Measurements from ENCODE around the gene NUP214. TPM values are rescaled to one million over a fixed set of nuclear protein-coding genes. Genes with fewer than 3 reads are reported as not detected.

The NUP214 gene
- total RNA-seq, 1 donor from 2014 or later, result 56.5 TPM

DNA sequence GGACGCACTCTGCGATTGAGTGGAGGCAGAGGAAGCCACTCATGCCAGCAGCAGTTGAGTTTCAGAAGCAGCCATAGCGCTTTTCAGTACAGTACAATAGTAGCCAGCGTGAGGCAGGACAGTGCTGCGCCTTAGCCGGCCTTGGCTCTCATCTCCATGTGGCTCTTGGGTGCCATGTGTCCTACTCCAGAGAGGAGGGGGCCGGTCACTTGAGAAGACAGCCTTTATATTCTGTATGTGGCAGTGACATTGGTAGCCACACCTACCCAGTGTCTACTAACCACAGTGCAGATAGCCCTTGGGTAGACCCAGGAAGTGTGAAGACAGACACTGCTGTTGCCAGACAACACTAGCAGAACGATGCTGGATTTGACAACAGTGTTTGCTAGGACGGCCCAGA, 108.6 kb downstream of the NUP214 start:
- Mint-ChIP-seq H3K36me3 (ENCODE audit: unreplicated experiment) (peaks cover 5% of the 10 kb centered on the region), H3K4me1 (ENCODE audit: low read depth, unreplicated experiment) (peaks cover 19% of the 10 kb centered on the region), H3K27me3 (ENCODE audit: unreplicated experiment) (peaks cover 7% of the 10 kb centered on the region), H3K9me3 (ENCODE audit: unreplicated experiment) (peaks cover 6% of the 10 kb centered on the region), H3K4me3 (ENCODE audit: unreplicated experiment) (no peak overlapping the region), H3K27ac (ENCODE audit: unreplicated experiment) (no peak overlapping the region)
- DNase-seq, result no peak
- TF ChIP-seq, protein P1, sequence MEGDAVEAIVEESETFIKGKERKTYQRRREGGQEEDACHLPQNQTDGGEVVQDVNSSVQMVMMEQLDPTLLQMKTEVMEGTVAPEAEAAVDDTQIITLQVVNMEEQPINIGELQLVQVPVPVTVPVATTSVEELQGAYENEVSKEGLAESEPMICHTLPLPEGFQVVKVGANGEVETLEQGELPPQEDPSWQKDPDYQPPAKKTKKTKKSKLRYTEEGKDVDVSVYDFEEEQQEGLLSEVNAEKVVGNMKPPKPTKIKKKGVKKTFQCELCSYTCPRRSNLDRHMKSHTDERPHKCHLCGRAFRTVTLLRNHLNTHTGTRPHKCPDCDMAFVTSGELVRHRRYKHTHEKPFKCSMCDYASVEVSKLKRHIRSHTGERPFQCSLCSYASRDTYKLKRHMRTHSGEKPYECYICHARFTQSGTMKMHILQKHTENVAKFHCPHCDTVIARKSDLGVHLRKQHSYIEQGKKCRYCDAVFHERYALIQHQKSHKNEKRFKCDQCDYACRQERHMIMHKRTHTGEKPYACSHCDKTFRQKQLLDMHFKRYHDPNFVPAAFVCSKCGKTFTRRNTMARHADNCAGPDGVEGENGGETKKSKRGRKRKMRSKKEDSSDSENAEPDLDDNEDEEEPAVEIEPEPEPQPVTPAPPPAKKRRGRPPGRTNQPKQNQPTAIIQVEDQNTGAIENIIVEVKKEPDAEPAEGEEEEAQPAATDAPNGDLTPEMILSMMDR (IDR thresholded peaks at IDR 0.05; ENCODE audit: partially characterized antibody, unreplicated experiment), result no peak

- H3K4me3 Mint-ChIP-seq (ENCODE audit: unreplicated experiment), result no peak overlapping the region
Measured at GRCh38 chr9:131234799-131235479, 109.6 kb downstream of the NUP214 start.

DNA sequence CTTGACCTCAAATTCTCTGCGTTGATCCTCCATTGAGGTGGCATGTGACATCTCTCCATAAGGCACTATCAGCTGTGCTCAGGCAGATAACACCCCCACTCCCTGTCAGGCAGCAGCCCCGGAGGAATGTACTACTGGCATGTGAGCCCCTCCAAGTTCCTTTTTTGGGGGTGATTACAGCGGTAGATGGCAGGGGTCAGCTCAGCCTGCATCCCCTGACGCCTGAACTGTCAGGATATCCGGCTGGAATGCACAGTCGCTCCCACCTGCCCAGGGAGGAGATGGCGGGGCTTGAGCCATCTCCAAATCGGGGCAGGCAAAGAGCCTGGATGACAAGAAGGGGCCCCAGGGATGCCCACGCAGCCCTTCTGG, 110.1 kb downstream of the NUP214 start:
- Mint-ChIP-seq H3K4me3 (ENCODE audit: unreplicated experiment) (no peak overlapping the region), H3K27me3 (ENCODE audit: unreplicated experiment) (peaks cover 7% of the 10 kb centered on the region), H3K9me3 (ENCODE audit: unreplicated experiment) (peaks cover 5% of the 10 kb centered on the region), H3K27ac (ENCODE audit: unreplicated experiment) (no peak overlapping the region), H3K4me1 (ENCODE audit: low read depth, unreplicated experiment) (peaks cover 27% of the 10 kb centered on the region), H3K36me3 (ENCODE audit: unreplicated experiment) (no peaks in the 10 kb centered on the region)
- TF ChIP-seq, protein P1 (IDR thresholded peaks at IDR 0.05; ENCODE audit: partially characterized antibody, unreplicated experiment), result no peak
- DNase-seq, result no peak

More at GRCh38 chr9:131234799-131235479, 109.6 kb downstream of the NUP214 start:
- DNase-seq, result no peak
- TF ChIP-seq, protein P1 (IDR thresholded peaks at IDR 0.05; ENCODE audit: partially characterized antibody, unreplicated experiment), result no peak
- Mint-ChIP-seq H3K36me3 (ENCODE audit: unreplicated experiment) (peaks cover 4% of the 10 kb centered on the region), H3K9me3 (ENCODE audit: unreplicated experiment) (peaks cover 5% of the 10 kb centered on the region), H3K27ac (ENCODE audit: unreplicated experiment) (no peak overlapping the region), H3K27me3 (ENCODE audit: unreplicated experiment) (peaks cover 7% of the 10 kb centered on the region), H3K4me1 (ENCODE audit: low read depth, unreplicated experiment) (peaks cover 24% of the 10 kb centered on the region)

DNA sequence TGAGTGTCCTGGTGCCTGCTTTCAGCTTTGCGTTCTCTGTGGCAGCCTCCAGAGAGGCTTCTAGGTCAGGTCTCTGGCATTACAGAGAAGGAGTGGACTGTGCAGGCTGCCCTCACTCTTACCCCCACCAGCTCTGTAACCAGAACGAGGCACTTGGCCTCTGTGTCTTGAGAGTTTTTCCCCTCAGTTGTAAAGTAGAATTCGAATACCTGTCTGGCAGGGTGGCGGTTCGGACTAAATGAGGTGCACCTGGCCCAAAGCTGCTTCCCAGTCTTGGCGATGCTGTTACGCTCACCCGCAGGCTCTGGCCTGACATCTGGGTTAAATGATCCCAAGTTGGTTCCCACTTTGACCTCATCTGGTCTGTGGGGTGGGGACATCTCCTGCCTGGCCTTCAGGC, 110.8 kb downstream of the NUP214 start:
- Mint-ChIP-seq H3K4me1 (ENCODE audit: low read depth, unreplicated experiment) (peaks cover 27% of the 10 kb centered on the region), H3K36me3 (ENCODE audit: unreplicated experiment) (no peaks in the 10 kb centered on the region), H3K27ac (ENCODE audit: unreplicated experiment) (no peak overlapping the region), H3K27me3 (ENCODE audit: unreplicated experiment) (peaks cover 7% of the 10 kb centered on the region), H3K9me3 (ENCODE audit: unreplicated experiment) (peaks cover 3% of the 10 kb centered on the region), H3K4me3 (ENCODE audit: unreplicated experiment) (no peak overlapping the region)
- DNase-seq, result no peak
- TF ChIP-seq, protein P1 (IDR thresholded peaks at IDR 0.05; ENCODE audit: partially characterized antibody, unreplicated experiment), result no peak

DNA sequence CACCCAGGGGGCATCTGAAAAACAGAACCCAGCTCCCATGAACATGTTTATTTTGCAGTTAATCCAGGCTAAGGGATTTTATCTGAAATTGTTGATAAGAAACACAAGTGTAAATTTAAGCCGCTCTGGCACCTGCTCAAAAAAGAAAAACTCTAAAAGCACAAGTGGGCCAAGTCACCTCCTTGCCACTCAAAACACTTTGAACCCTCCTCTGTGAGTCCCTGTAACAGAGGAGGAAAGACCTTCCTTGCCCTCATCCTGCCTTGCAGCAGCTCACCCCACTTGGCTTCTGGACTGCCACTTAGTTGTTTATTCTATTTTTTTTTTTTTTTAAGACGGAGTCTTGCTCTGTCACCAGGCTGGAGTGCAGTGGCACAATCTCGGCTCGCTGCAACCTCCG, 111.4 kb downstream of the NUP214 start:
- Mint-ChIP-seq H3K9me3 (ENCODE audit: unreplicated experiment) (peaks cover 3% of the 10 kb centered on the region), H3K27ac (ENCODE audit: unreplicated experiment) (no peak overlapping the region), H3K4me3 (ENCODE audit: unreplicated experiment) (no peak overlapping the region), H3K36me3 (ENCODE audit: unreplicated experiment) (no peaks in the 10 kb centered on the region), H3K4me1 (ENCODE audit: low read depth, unreplicated experiment) (peaks cover 27% of the 10 kb centered on the region), H3K27me3 (ENCODE audit: unreplicated experiment) (peaks cover 6% of the 10 kb centered on the region)
- TF ChIP-seq, protein P1 (IDR thresholded peaks at IDR 0.05; ENCODE audit: partially characterized antibody, unreplicated experiment), result no peak
- DNase-seq, result no peak

Data from glutamatergic neuron (in vitro differentiated cells).